PC-3 (cell line): Measurements from ENCODE around the gene CNP. TPM values are rescaled to one million over a fixed set of nuclear protein-coding genes. Genes with fewer than 3 reads are reported as not detected.

Experiments
- ATAC-seq: fragments of 200-7000 bp; cut with Tn5 transposase; 2 replicates; pipeline ENCODE4 v1.9.1; 2020; ENCODE audit warnings: mild to moderate bottlenecking, moderate library complexity
- BruUV-seq: library from RNA; stranded (reverse); fragments of 400-500 nt; replicated peaks from 2 replicates; lab custom pipeline; 2021; lab: Mats Ljungman, UMichigan
- CTCF ChIA-PET: fragments of 300-600 bp; sonication (Branson Sonifier 250); formaldehyde crosslinking; loops from one replicate; lab custom pipeline; 2022; ENCODE audit warnings: antibody characterized with exemption; lab: Charles Lee
- POLR2A ChIA-PET: fragments of 300-600 bp; sonication (Branson Sonifier 250); formaldehyde crosslinking; loops from one replicate; lab custom pipeline; 2022; ENCODE audit warnings: antibody characterized with exemption; ENCODE audit not compliant: unreplicated experiment; lab: Charles Lee
- DNase-seq: peaks from one replicate; pipeline ENCODE4 v3.0.0-alpha.2; 2015
- H2AFZ ChIP-seq: fragments of 300-600 bp; sonication (generic); 2 replicates; pipeline ENCODE4 v1.6.0; 2016; ENCODE audit warnings: antibody characterized with exemption, low read length
- H3F3A ChIP-seq: fragments of 300-600 bp; sonication (generic); one replicate; pipeline ENCODE4 v1.6.0; 2017; ENCODE audit warnings: antibody characterized with exemption, low read length, control low read depth, mild to moderate bottlenecking; ENCODE audit not compliant: unreplicated experiment
- H3K27ac ChIP-seq: fragments of 300-600 bp; sonication (generic); 2 replicates; pipeline ENCODE4 v1.5.1; 2016; ENCODE audit warnings: mild to moderate bottlenecking, low read length
- H3K27me3 ChIP-seq: fragments of 300-600 bp; sonication (generic); 2 replicates; pipeline ENCODE4 v1.6.1; 2016; ENCODE audit warnings: low read length, mixed read lengths
- H3K36me3 ChIP-seq: fragments of 300-600 bp; sonication (generic); 2 replicates; pipeline ENCODE4 v1.6.1; 2016; ENCODE audit warnings: low read depth, mixed run types, low read length, mixed read lengths
- H3K4me1 ChIP-seq: fragments of 300-600 bp; sonication (generic); 2 replicates; pipeline ENCODE4 v1.5.1; 2016; ENCODE audit warnings: low read length; ENCODE audit not compliant: insufficient read depth
- H3K4me2 ChIP-seq: fragments of 300-600 bp; sonication (generic); 2 replicates; pipeline ENCODE4 v1.6.0; 2016; ENCODE audit warnings: low read length
- H3K4me3 ChIP-seq: fragments of 300-600 bp; sonication (generic); 2 replicates; pipeline ENCODE4 v1.5.1; 2016; ENCODE audit warnings: mild to moderate bottlenecking, low read length, mixed read lengths
- H3K79me2 ChIP-seq: fragments of 300-600 bp; sonication (generic); 2 replicates; pipeline ENCODE4 v1.6.1; 2017; ENCODE audit warnings: low read length, mixed read lengths
- H3K9ac ChIP-seq: fragments of 300-600 bp; sonication (generic); 2 replicates; pipeline ENCODE4 v1.6.0; 2016; ENCODE audit warnings: mild to moderate bottlenecking, low read length
- H3K9me2 ChIP-seq: fragments of 300-600 bp; sonication (generic); replicated peaks from 2 replicates; pipeline ENCODE4 v1.6.1; 2016; ENCODE audit warnings: mixed run types, low read length, mixed read lengths
- H3K9me3 ChIP-seq: fragments of 300-600 bp; sonication (generic); 2 replicates; pipeline ENCODE4 v1.6.1; 2016; ENCODE audit warnings: low read length, mixed read lengths
- H4K20me1 ChIP-seq: fragments of 300-600 bp; sonication (generic); 2 replicates; pipeline ENCODE4 v1.6.1; 2016; ENCODE audit warnings: low read length, mixed read lengths
- EZH2 ChIP-seq: fragments of 300-600 bp; sonication (generic); IDR thresholded peaks from one replicate; pipeline ENCODE4 v1.6.1; 2017; ENCODE audit warnings: antibody characterized with exemption, mild to moderate bottlenecking, low read length; ENCODE audit not compliant: unreplicated experiment
- EZH2phosphoT487 ChIP-seq: fragments of 300-600 bp; sonication (generic); IDR thresholded peaks from 2 replicates; pipeline ENCODE4 v1.6.1; 2018; ENCODE audit warnings: mild to moderate bottlenecking, antibody characterized with exemption, low read length, borderline replicate concordance
- intact Hi-C: fragments of 100-400 bp; cut with micrococcal nuclease; formaldehyde crosslinking; loops from 2 replicates; pipeline ENCODE4 v1.9.0; 2023
- total RNA-seq: library from RNA; depleted of rRNA; stranded (reverse); fragments of >200 nt; gene quantifications from 2 replicates; pipeline ENCODE4 v1.2.3, GENCODE V29; 2014
- TF ChIP-seq, protein P1 (sequence below): fragments of 300-600 bp; sonication (generic); conservative IDR thresholded peaks from 2 replicates; pipeline ENCODE4 v1.5.1; 2017; ENCODE audit warnings: antibody characterized with exemption, low read depth, mild to moderate bottlenecking, low read length

CNP gene
- total RNA-seq, 1 experiment from 2014 or later: 91.6 TPM

DNA sequence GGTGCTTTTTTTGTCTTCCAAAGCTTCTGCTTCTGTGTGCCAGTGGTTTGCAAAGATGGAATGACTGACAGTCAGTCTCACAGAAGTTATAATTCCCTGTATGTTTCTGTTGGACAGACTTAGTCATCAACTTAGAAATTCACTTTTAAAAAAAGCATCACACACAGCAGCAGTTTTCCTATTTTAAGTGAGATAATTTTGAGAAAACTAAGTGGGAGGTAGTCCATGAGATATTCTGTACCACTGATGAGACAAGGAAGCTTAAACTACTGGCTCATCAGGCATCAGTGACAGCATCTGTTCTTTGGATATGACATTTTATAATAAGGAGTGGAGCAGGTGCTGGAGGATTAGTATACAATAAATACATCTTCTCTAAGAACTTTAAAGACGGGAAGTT is 20.0 kb downstream of the CNP start:
- H3K36me3 ChIP-seq: peaks cover 62% of the 10 kb centered on the region
- ATAC-seq: no peak
- no peak overlapping the region for H2AFZ ChIP-seq
- intact Hi-C loops: no loop called here
- ChIA-PET POLR2A (no interaction called here), CTCF (no interaction called here)
- H4K20me1 ChIP-seq: no peaks in the 10 kb centered on the region; the same call in 1 of the 2 replicates
- no TSS peak for BruUV-seq
- H3K9me2 ChIP-seq: no peaks in the 10 kb centered on the region
- H3K9ac ChIP-seq: no peak overlapping the region
- H3K4me2 ChIP-seq: no peak overlapping the region
- H3K4me3 ChIP-seq: no peak overlapping the region
- H3K4me1 ChIP-seq: peaks cover 13% of the 10 kb centered on the region
- no peaks in the 10 kb centered on the region for H3K79me2 ChIP-seq
- TF ChIP-seq EZH2phosphoT487 (no peak), EZH2 (no peak)
- no peak for DNase-seq
- H3K27me3 ChIP-seq: no peaks in the 10 kb centered on the region
- H3K27ac ChIP-seq: no peak overlapping the region
- H3K9me3 ChIP-seq: no peaks in the 10 kb centered on the region
- peaks cover 3% of the 10 kb centered on the region for H3F3A ChIP-seq

GRCh38 chr17:41987642-41988041 is 21.0 kb downstream of the CNP start:
- no peaks in the 10 kb centered on the region for H3K9me3 ChIP-seq
- H3F3A ChIP-seq: peaks cover 3% of the 10 kb centered on the region
- no peak overlapping the region for H3K4me3 ChIP-seq
- TF ChIP-seq EZH2: no peak
- no peak for TF ChIP-seq EZH2phosphoT487
- TF ChIP-seq, protein P1, sequence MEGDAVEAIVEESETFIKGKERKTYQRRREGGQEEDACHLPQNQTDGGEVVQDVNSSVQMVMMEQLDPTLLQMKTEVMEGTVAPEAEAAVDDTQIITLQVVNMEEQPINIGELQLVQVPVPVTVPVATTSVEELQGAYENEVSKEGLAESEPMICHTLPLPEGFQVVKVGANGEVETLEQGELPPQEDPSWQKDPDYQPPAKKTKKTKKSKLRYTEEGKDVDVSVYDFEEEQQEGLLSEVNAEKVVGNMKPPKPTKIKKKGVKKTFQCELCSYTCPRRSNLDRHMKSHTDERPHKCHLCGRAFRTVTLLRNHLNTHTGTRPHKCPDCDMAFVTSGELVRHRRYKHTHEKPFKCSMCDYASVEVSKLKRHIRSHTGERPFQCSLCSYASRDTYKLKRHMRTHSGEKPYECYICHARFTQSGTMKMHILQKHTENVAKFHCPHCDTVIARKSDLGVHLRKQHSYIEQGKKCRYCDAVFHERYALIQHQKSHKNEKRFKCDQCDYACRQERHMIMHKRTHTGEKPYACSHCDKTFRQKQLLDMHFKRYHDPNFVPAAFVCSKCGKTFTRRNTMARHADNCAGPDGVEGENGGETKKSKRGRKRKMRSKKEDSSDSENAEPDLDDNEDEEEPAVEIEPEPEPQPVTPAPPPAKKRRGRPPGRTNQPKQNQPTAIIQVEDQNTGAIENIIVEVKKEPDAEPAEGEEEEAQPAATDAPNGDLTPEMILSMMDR: no peak
- H3K79me2 ChIP-seq: no peaks in the 10 kb centered on the region
- H3K4me2 ChIP-seq: no peak overlapping the region
- ChIA-PET CTCF (no interaction called here), POLR2A (no interaction called here)
- intact Hi-C loops: no loop called here
- H3K9me2 ChIP-seq: no peaks in the 10 kb centered on the region
- DNase-seq: no peak
- H3K4me1 ChIP-seq: peaks cover 13% of the 10 kb centered on the region
- peaks cover 60% of the 10 kb centered on the region for H3K36me3 ChIP-seq
- no peaks in the 10 kb centered on the region; the same call in 1 of the 2 replicates for H4K20me1 ChIP-seq
- H3K27ac ChIP-seq: no peak overlapping the region
- no peak overlapping the region for H3K9ac ChIP-seq
- H2AFZ ChIP-seq: no peak overlapping the region
- BruUV-seq: no TSS peak
- no peak for ATAC-seq
- H3K27me3 ChIP-seq: no peaks in the 10 kb centered on the region

- Histone ChIP-seq H3K9me3 (no peaks in the 10 kb centered on the region), H3K27me3 (no peaks in the 10 kb centered on the region), H3K4me3 (no peak overlapping the region), H3K36me3 (peaks cover 61% of the 10 kb centered on the region), H3K9ac (no peak overlapping the region), H3K27ac (no peak overlapping the region), H3K79me2 (no peaks in the 10 kb centered on the region), H3K4me1 (peaks cover 13% of the 10 kb centered on the region), H2AFZ (no peak overlapping the region), H3K4me2 (no peak overlapping the region), H4K20me1 (no peaks in the 10 kb centered on the region; the same call in 1 of the 2 replicates), H3K9me2 (no peaks in the 10 kb centered on the region), H3F3A (peaks cover 3% of the 10 kb centered on the region)
- POLR2A ChIA-PET: no interaction called here
- intact Hi-C loops: no loop called here
- DNase-seq (no peak), ATAC-seq (no peak)
- CTCF ChIA-PET: no interaction called here
- TF ChIP-seq, protein P1: no peak
- TF ChIP-seq EZH2phosphoT487 (no peak), EZH2 (no peak)
- BruUV-seq: no TSS peak
Measured at GRCh38 chr17:41988418-41988817, 21.8 kb downstream of the CNP start.
